ENCODE results near the gene TAF1. TPM values are rescaled to one million over a fixed set of nuclear protein-coding genes. Genes with fewer than 3 reads are reported as not detected.
"Not testable (repeated sequence)": the region's sequence is repeated elsewhere in the genome, so short reads cannot be mapped to it uniquely, and the experiment has no call there.

The TAF1 gene, protein sequence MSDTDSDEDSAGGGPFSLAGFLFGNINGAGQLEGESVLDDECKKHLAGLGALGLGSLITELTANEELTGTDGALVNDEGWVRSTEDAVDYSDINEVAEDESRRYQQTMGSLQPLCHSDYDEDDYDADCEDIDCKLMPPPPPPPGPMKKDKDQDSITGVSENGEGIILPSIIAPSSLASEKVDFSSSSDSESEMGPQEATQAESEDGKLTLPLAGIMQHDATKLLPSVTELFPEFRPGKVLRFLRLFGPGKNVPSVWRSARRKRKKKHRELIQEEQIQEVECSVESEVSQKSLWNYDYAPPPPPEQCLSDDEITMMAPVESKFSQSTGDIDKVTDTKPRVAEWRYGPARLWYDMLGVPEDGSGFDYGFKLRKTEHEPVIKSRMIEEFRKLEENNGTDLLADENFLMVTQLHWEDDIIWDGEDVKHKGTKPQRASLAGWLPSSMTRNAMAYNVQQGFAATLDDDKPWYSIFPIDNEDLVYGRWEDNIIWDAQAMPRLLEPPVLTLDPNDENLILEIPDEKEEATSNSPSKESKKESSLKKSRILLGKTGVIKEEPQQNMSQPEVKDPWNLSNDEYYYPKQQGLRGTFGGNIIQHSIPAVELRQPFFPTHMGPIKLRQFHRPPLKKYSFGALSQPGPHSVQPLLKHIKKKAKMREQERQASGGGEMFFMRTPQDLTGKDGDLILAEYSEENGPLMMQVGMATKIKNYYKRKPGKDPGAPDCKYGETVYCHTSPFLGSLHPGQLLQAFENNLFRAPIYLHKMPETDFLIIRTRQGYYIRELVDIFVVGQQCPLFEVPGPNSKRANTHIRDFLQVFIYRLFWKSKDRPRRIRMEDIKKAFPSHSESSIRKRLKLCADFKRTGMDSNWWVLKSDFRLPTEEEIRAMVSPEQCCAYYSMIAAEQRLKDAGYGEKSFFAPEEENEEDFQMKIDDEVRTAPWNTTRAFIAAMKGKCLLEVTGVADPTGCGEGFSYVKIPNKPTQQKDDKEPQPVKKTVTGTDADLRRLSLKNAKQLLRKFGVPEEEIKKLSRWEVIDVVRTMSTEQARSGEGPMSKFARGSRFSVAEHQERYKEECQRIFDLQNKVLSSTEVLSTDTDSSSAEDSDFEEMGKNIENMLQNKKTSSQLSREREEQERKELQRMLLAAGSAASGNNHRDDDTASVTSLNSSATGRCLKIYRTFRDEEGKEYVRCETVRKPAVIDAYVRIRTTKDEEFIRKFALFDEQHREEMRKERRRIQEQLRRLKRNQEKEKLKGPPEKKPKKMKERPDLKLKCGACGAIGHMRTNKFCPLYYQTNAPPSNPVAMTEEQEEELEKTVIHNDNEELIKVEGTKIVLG (N-terminal part only)
- total RNA-seq: 10 to 100 TPM; 61.0 to 62.2 TPM
- 37.5 TPM for polyA plus RNA-seq (2013, experiment 1 of 2)
- 37.0 TPM for polyA plus RNA-seq (2013, experiment 2 of 2)
- 62.7 to 215 (median 126) reads per million in 172 experiments for total RNA-seq

DNA sequence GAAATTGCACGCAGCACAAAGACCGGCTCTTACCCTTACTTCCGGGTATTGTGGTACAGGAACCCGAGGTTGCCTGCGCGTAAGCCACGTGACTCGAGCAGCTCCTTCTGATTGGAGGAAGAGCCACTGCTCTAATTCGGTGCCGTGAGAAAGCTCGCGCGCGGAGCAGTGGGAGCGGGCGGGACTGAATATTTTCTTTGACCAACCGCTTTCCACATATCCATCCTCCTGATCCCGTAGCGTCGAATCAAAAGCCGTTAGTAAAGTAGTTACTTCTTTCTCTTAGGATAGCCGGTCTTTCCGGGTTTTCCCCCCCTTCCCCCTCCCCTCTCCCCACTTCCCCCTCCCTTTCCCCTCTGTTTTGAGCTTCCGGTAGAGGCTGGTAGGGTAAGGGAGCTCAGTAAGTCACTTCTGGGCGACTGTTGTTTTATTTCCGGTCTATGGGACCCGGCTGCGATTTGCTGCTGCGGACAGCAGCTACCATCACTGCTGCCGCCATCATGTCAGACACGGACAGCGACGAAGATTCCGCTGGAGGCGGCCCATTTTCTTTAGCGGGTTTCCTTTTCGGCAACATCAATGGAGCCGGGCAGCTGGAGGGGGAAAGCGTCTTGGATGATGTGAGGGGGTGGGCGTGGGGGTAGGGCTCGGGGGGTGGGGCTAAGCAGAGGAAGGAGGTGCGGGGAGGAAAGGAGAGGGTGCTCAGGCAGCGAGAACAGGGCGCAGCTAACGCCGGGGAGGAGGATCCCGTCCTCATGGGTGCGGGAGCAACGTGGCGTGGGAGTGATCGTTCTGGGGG is at the start of gene TAF1:
TAF1 (plus strand) TSS at position 483 of the 799 bp plus-strand sequence; CDS start at position 501, 18 bp downstream.
- no peaks in the 10 kb centered on the region for H3K9me3 ChIP-seq (ENCODE audit: control insufficient read depth in 1 of 2, insufficient read depth in 1 of 2, low read length in 2 of 2)
- H3K36me3 ChIP-seq (ENCODE audit: insufficient read depth, low read length): peaks cover 13% of the 10 kb centered on the region
- Mint-ChIP-seq H3K4me3 (peak within 1 kb of the TSS; percentile 98), H3K27me3 (no peaks in the 10 kb centered on the region), H3K36me3 (ENCODE audit: low read depth) (peaks cover 39% of the 10 kb centered on the region), H3K4me1 (ENCODE audit: low read depth) (peaks cover 28% of the 10 kb centered on the region), H3K27ac (peak within 1 kb of the TSS; percentile 97), H3K9me3 (no peaks in the 10 kb centered on the region)
- ChIA-PET CTCF (interaction anchor here (1.2 kb wide), 1 partner anchor 83 kb away, joined by 6 read pairs; the partner anchor contains the start of gene NONO), POLR2A (interaction anchor here (0.6 to 2.9 kb wide), 29 partner anchors 9 to 1233 kb away, joined by 3 to 89 read pairs (median 6); partner anchors contain the start of genes FOXO4, IGBP1, IL2RG and ITGB1BP2)
- peak within 1 kb of the TSS; percentile 85 to 90 for H3K27ac ChIP-seq (ENCODE audit: low read depth in 1 of 2, low read length in 2 of 2)
- intact Hi-C loops (cut with DNase I, micrococcal nuclease): loop anchor here (1.0 to 10.0 kb wide), 12 partner anchors 79 to 1231 kb away; partner anchors contain the start of genes SNX12 (in 2 of the 2), ZMYM3 (in 2 of the 2), IGBP1 (in 1 of the 2) and IL2RG (in 1 of the 2)
- ATAC-seq (ENCODE audit: poor library complexity) (peak; percentile 86), DNase-seq (peak; percentile 78 to 97 (median 87))
- H3K27me3 ChIP-seq (ENCODE audit: control insufficient read depth in 1 of 2, insufficient read depth in 2 of 2, low read length in 2 of 2): no peaks in the 10 kb centered on the region
- H3K4me3 ChIP-seq (ENCODE audit: low read length): peak within 1 kb of the TSS; percentile 92
- TF ChIP-seq, protein P1, sequence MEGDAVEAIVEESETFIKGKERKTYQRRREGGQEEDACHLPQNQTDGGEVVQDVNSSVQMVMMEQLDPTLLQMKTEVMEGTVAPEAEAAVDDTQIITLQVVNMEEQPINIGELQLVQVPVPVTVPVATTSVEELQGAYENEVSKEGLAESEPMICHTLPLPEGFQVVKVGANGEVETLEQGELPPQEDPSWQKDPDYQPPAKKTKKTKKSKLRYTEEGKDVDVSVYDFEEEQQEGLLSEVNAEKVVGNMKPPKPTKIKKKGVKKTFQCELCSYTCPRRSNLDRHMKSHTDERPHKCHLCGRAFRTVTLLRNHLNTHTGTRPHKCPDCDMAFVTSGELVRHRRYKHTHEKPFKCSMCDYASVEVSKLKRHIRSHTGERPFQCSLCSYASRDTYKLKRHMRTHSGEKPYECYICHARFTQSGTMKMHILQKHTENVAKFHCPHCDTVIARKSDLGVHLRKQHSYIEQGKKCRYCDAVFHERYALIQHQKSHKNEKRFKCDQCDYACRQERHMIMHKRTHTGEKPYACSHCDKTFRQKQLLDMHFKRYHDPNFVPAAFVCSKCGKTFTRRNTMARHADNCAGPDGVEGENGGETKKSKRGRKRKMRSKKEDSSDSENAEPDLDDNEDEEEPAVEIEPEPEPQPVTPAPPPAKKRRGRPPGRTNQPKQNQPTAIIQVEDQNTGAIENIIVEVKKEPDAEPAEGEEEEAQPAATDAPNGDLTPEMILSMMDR (IDR thresholded peaks at IDR 0.05): no peak
- peaks cover 34% of the 10 kb centered on the region for H3K4me1 ChIP-seq (ENCODE audit: insufficient read depth, low read length)

- peaks cover 12% of the 10 kb centered on the region for H3K36me3 Mint-ChIP-seq (ENCODE audit: low read depth)
- DNase-seq; H3K36me3 ChIP-seq (ENCODE audit: insufficient read depth, low read length); H3K27me3 ChIP-seq (ENCODE audit: control insufficient read depth in 1 of 2, insufficient read depth in 2 of 2, low read length in 2 of 2); H3K4me1 Mint-ChIP-seq (ENCODE audit: low read depth); H3K9me3 Mint-ChIP-seq; H3K27me3 Mint-ChIP-seq; intact Hi-C loops (cut with DNase I, micrococcal nuclease); H3K27ac ChIP-seq (ENCODE audit: low read depth in 1 of 2, low read length in 2 of 2); ATAC-seq (ENCODE audit: poor library complexity); POLR2A ChIA-PET; CTCF ChIA-PET; H3K9me3 ChIP-seq (ENCODE audit: control insufficient read depth in 1 of 2, insufficient read depth in 1 of 2, low read length in 2 of 2); H3K4me3 ChIP-seq (ENCODE audit: low read length); H3K4me3 Mint-ChIP-seq; H3K27ac Mint-ChIP-seq; H3K4me1 ChIP-seq (ENCODE audit: insufficient read depth, low read length): not testable (repeated sequence)
Measured at GRCh38 chrX:71316959-71317358, 49.2 kb upstream of the TAF1 start.

DNA sequence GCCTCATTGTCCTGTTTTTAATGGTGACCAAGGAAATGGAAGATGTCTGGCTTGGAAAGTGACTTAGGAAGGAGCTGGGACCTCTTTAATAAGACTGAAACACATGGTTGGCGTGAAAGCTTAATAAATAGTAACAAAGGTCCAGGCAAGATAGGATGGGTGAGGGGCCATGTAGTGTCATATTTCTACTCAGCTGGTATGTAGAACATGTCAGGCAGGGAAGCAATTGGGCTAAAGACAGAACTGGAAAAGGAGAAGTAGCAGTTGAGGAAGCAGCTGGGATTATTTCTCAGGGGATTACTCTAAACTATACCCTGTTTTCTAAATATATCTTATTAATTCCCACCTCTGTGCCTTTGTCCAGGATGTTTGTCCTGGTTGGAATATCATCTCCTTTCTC is 46.0 kb upstream of the TAF1 start:
- H3K4me1 Mint-ChIP-seq (ENCODE audit: low read depth): no peaks in the 10 kb centered on the region
- DNase-seq: no peak
- Histone ChIP-seq H3K4me3 (ENCODE audit: low read length) (no peak overlapping the region), H3K27ac (ENCODE audit: low read depth in 1 of 2, low read length in 2 of 2) (no peak overlapping the region), H3K27me3 (ENCODE audit: control insufficient read depth in 1 of 2, insufficient read depth in 2 of 2, low read length in 2 of 2) (no peaks in the 10 kb centered on the region), H3K36me3 (ENCODE audit: insufficient read depth, low read length) (no peaks in the 10 kb centered on the region), H3K4me1 (ENCODE audit: insufficient read depth, low read length) (no peaks in the 10 kb centered on the region), H3K9me3 (ENCODE audit: control insufficient read depth in 1 of 2, insufficient read depth in 1 of 2, low read length in 2 of 2) (no peaks in the 10 kb centered on the region)
- H3K4me3 Mint-ChIP-seq: no peak overlapping the region
- H3K36me3 Mint-ChIP-seq (ENCODE audit: low read depth): peaks cover 15% of the 10 kb centered on the region
- H3K27ac Mint-ChIP-seq: no peak overlapping the region
- ATAC-seq (ENCODE audit: poor library complexity): no peak
- TF ChIP-seq, protein P1 (IDR thresholded peaks at IDR 0.05): no peak
- no peaks in the 10 kb centered on the region for H3K9me3 Mint-ChIP-seq
- POLR2A ChIA-PET: no interaction called here
- no peaks in the 10 kb centered on the region for H3K27me3 Mint-ChIP-seq
- CTCF ChIA-PET: no interaction called here
- intact Hi-C loops (cut with DNase I, micrococcal nuclease): no loop called here
